ENCODE measurements around the gene IRF4.

IRF4 gene

DNA sequence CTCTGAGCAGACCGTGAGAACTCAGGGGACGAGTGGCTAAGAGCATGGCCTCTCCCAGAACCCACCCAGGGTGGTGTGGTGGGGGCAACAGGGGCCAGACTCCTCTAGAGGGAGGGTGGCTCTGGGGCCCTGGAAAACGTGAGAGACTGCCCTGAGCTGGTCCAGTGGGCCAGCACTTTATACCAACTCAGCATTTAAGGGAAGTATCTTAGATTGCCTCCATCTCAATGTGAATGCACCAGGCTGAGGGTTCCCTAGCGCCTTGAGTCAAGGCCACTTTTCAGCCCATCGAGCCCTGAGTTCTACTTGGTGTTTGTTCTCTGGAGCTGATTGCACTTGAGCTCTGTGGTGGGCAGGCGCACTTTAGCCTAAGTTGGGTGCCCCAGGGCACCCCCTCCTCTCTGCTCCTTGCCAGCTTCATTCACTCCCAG lies 42.0 kb upstream of the IRF4 start:
- TF ChIP-seq, protein P1, sequence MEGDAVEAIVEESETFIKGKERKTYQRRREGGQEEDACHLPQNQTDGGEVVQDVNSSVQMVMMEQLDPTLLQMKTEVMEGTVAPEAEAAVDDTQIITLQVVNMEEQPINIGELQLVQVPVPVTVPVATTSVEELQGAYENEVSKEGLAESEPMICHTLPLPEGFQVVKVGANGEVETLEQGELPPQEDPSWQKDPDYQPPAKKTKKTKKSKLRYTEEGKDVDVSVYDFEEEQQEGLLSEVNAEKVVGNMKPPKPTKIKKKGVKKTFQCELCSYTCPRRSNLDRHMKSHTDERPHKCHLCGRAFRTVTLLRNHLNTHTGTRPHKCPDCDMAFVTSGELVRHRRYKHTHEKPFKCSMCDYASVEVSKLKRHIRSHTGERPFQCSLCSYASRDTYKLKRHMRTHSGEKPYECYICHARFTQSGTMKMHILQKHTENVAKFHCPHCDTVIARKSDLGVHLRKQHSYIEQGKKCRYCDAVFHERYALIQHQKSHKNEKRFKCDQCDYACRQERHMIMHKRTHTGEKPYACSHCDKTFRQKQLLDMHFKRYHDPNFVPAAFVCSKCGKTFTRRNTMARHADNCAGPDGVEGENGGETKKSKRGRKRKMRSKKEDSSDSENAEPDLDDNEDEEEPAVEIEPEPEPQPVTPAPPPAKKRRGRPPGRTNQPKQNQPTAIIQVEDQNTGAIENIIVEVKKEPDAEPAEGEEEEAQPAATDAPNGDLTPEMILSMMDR (IDR thresholded peaks at IDR 0.05; ENCODE audit: low read depth, low read length, missing control alignments) = no peak
- no peak overlapping the region for H3K4me3 ChIP-seq (replicated peaks; ENCODE audit: low read depth, low read length)
- no peak for DNase-seq (ENCODE audit: extremely low read depth, low read depth)

DNA sequence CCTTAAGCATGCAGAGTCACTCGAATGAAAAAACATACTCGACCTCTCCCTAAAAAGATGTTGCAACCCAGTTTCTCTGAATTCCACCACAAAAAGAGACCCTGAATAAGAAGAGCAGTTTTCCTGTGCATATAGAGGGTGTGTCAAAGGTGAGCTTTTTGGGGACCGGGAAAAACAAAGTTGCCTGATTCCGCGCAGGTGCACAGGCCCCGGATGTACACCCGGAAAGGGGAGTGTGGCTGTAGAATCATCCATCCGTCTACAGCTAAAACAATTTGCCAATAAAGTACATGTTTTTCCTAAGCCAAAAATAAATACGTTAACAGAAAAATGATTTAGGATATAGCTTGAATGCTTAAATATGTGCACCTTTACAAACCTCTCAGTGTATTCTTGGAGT lies 41.2 kb upstream of the IRF4 start:
- DNase-seq (ENCODE audit: extremely low read depth, low read depth) = no peak
- no peak overlapping the region for H3K4me3 ChIP-seq (replicated peaks; ENCODE audit: low read depth, low read length)
- TF ChIP-seq, protein P1 (IDR thresholded peaks at IDR 0.05; ENCODE audit: low read depth, low read length, missing control alignments) = no peak

DNA sequence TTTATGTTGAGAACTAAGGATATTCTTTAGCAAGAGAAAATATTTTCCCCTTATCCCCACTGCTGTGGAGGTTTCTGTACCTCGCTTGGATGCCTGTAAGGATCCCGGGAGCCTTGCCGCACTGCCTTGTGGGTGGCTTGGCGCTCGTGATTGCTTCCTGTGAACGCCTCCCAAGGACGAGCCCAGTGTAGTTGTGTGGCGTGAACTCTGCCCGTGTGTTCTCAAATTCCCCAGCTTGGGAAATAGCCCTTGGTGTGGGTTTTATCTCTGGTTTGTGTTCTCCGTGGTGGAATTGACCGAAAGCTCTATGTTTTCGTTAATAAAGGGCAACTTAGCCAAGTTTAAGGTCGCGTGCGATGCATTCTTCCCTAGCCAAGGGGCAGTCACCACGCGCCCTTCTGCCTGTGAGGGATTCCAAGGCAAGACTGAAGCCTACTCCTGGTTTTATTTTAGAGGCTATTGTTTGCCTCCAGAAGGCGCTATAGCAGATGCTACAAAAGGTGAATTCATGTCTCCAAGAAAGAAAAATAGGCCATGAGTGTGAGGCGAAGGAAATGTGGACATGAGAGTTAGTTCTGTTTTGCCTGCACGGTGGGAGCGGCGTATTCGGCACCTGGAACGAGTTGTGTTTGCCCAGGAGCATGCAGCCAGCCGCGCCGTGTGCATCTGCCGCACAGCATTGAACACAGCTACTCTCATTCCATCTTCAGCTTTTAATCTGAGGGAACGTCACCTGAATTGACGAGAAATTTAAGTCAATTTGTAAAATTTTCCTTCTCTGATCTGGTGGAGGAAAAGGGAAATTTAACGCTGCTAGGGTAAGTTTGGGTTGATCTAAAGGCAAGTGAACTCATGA lies 40.3 kb upstream of the IRF4 start:
- TF ChIP-seq, protein P1 (IDR thresholded peaks at IDR 0.05; ENCODE audit: low read depth, low read length, missing control alignments) = no peak
- no peak for DNase-seq (ENCODE audit: extremely low read depth, low read depth)
- no peak overlapping the region for H3K4me3 ChIP-seq (replicated peaks; ENCODE audit: low read depth, low read length)

DNA sequence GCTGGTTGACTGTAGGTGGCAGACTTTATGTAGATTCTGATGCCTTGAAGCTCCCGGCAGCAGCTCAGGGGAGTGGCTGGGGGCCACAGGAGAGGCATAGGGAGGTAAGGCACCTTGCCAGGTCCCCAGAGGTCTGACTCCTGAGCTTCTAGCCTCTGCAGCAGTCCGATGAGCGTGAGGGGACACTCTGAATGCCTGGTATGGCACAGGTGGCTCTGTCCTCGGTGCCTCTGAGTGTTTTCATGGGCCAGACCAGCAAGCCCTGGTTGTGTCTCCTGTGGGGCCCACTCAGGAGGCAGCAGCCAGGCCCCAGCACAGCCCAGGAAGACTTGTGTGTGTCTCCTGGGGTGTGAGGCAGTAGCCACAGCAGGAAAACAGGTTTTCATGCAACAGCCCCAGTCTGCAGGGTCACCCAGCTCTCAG lies 39.7 kb upstream of the IRF4 start:
- TF ChIP-seq, protein P1 (IDR thresholded peaks at IDR 0.05; ENCODE audit: low read depth, low read length, missing control alignments) = no peak

DNA sequence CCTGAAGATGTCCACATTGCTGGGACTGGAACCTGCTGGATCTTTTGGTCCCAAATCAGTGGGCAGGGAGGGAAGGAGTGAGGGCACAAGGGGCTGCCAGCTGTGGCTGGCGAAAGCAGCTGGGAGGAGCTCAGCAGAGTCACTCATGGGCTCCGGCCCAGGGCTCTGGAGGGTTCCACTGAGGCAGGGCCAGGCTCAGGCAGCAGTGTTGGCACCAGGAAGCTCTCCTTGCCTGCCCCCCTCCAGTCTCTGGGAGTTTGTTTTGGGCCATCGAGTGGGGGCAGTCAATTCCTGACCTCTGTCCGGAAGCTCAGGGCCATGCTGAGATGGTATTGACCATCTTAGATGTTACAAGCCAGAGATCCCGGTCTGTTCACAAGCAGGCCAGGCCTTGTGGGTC lies 39.1 kb upstream of the IRF4 start:
- H3K4me3 ChIP-seq (replicated peaks; ENCODE audit: low read depth, low read length) = no peak overlapping the region
- TF ChIP-seq, protein P1 (IDR thresholded peaks at IDR 0.05; ENCODE audit: low read depth, low read length, missing control alignments) = no peak
- DNase-seq (ENCODE audit: extremely low read depth, low read depth) = no peak

More for the DNA sequence above, 39.7 kb upstream of the IRF4 start:
- no peak overlapping the region for H3K4me3 ChIP-seq (replicated peaks; ENCODE audit: low read depth, low read length)
- no peak for DNase-seq (ENCODE audit: extremely low read depth, low read depth)

DNA sequence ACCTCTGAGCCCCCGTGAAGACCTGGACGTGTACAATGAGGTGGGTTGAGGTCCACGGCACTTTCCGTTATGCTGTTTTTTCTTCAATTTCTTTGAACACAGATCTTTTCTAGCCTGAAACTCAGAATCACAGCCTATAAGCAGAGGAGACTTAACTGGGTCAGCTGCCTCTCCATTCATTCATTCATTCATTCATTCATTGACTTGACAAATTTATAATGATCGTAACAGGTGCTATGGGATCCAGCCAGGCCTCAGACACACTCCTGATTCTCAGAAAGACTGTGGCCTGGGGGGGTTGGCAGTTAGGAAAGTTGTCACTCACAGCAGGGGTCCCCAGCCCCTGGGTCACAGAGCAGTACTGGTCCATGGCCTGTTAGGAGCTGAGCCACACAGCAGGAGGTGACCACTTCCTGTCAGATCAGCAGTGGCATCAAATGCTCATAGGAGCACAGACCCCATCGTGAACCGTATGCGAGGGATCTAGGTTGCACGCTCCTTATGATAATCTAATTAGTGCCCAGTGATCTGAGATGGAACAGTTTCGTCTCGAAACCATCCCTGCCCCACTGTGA lies 38.6 kb upstream of the IRF4 start:
- H3K4me3 ChIP-seq (replicated peaks; ENCODE audit: low read depth, low read length) = no peak overlapping the region
- TF ChIP-seq, protein P1 (IDR thresholded peaks at IDR 0.05; ENCODE audit: low read depth, low read length, missing control alignments) = no peak
- DNase-seq (ENCODE audit: extremely low read depth, low read depth) = no peak

All from HFF-Myc (cell line).